A673 (cell line): ENCODE results near the gene TBRG4. TPM values are rescaled to one million over a fixed set of nuclear protein-coding genes. Genes with fewer than 3 reads are reported as not detected.

Source experiments
- BruUV-seq: library from RNA; stranded (reverse); fragments of 400-500 nt; replicated peaks from 2 replicates; lab custom pipeline; 2021; lab: Mats Ljungman, UMichigan
- CTCF ChIA-PET: fragments of 300-600 bp; sonication (Branson Sonifier 250); formaldehyde crosslinking; loops from one replicate; lab custom pipeline; 2022; ENCODE audit warnings: antibody characterized with exemption; lab: Charles Lee
- POLR2A ChIA-PET: fragments of 300-600 bp; sonication (Branson Sonifier 250); formaldehyde crosslinking; loops from one replicate; lab custom pipeline; 2022; ENCODE audit warnings: antibody characterized with exemption; ENCODE audit not compliant: low non-redundant PET; lab: Charles Lee
- DNase-seq: peaks from one replicate; pipeline ENCODE4 v3.0.0-alpha.2; 2015; ENCODE audit warnings: low spot score
- H3K27ac ChIP-seq: fragments of 200-600 bp; sonication (generic); 2 replicates; pipeline ENCODE4 v1.5.1; 2016; ENCODE audit warnings: mixed run types, low read depth, mild to moderate bottlenecking, mixed read lengths, antibody characterized with exemption, low read length; ENCODE audit not compliant: poor library complexity, severe bottlenecking
- H3K27me3 ChIP-seq: fragments of 200-600 bp; sonication (generic); replicated peaks from 2 replicates; pipeline ENCODE4 v1.6.1; 2017; ENCODE audit warnings: mixed run types, low read depth, mild to moderate bottlenecking, mixed read lengths, antibody characterized with exemption, low read length; ENCODE audit not compliant: insufficient read depth, poor library complexity
- H3K36me3 ChIP-seq: fragments of 200-600 bp; sonication (generic); 2 replicates; pipeline ENCODE4 v1.6.1; 2016; ENCODE audit warnings: mixed run types, mild to moderate bottlenecking, mixed read lengths, antibody characterized with exemption, low read length; ENCODE audit not compliant: insufficient read depth, poor library complexity, severe bottlenecking
- H3K4me1 ChIP-seq: fragments of 200-600 bp; sonication (generic); 2 replicates; pipeline ENCODE4 v1.6.1; 2017; ENCODE audit warnings: mixed run types, mild to moderate bottlenecking, mixed read lengths, antibody characterized with exemption, low read length; ENCODE audit not compliant: insufficient read depth, poor library complexity, severe bottlenecking
- H3K4me3 ChIP-seq: fragments of 200-600 bp; sonication (generic); 2 replicates; pipeline ENCODE4 v1.5.1; 2016; ENCODE audit warnings: low read depth, mixed run types, mild to moderate bottlenecking, mixed read lengths, low read length; ENCODE audit not compliant: poor library complexity, severe bottlenecking
- H3K9me3 ChIP-seq: fragments of 200-600 bp; sonication (generic); 2 replicates; pipeline ENCODE4 v1.6.1; 2016; ENCODE audit warnings: mixed run types, low read depth, mild to moderate bottlenecking, mixed read lengths, antibody characterized with exemption, low read length; ENCODE audit not compliant: poor library complexity, severe bottlenecking
- CTCF ChIP-seq: fragments of 300-800, 200-600 bp; sonication (generic); conservative IDR thresholded peaks from 2 replicates; pipeline ENCODE4 v1.5.1; 2017; ENCODE audit warnings: low read depth, mild to moderate bottlenecking, antibody characterized with exemption, low read length, moderate library complexity, mixed read lengths
- EZH2 ChIP-seq: fragments of 200-600 bp; sonication (generic); IDR thresholded peaks from 2 replicates; pipeline ENCODE4 v1.6.1; 2017; ENCODE audit warnings: borderline replicate concordance, low read depth, mild to moderate bottlenecking, mixed read lengths, antibody characterized with exemption, low read length; ENCODE audit not compliant: poor library complexity, severe bottlenecking
- intact Hi-C: fragments of 100-400 bp; cut with micrococcal nuclease; formaldehyde crosslinking; loops from one replicate; pipeline ENCODE4 v1.10.0; 2022; ENCODE audit not compliant: unreplicated experiment
- total RNA-seq: library from RNA; stranded (reverse); gene quantifications from 2 replicates; pipeline ENCODE4 v1.2.3, GENCODE V29; 2021

TBRG4 gene
- total RNA-seq, 1 experiment from 2014 or later, result 136 TPM

GRCh38 chr7:45084901-45085618 is 26.4 kb downstream of the TBRG4 start:
- DNase-seq, result no peak
- H3K4me3 ChIP-seq, result no peak overlapping the region
- intact Hi-C loops, result no loop called here
- POLR2A ChIA-PET, result no interaction called here
- no peak for TF ChIP-seq EZH2
- TF ChIP-seq CTCF, result no peak
- no peaks in the 10 kb centered on the region for H3K27me3 ChIP-seq
- H3K27ac ChIP-seq, result no peak overlapping the region
- H3K4me1 ChIP-seq, result no peaks in the 10 kb centered on the region
- H3K36me3 ChIP-seq, result no peaks in the 10 kb centered on the region
- no peaks in the 10 kb centered on the region for H3K9me3 ChIP-seq
- CTCF ChIA-PET, result no interaction called here
- BruUV-seq, result no TSS peak

GRCh38 chr7:45084336-45084735 is 27.2 kb downstream of the TBRG4 start:
- intact Hi-C loops, result no loop called here
- POLR2A ChIA-PET, result no interaction called here
- no TSS peak for BruUV-seq
- H3K27me3 ChIP-seq, result no peaks in the 10 kb centered on the region
- CTCF ChIA-PET, result no interaction called here
- H3K36me3 ChIP-seq, result no peaks in the 10 kb centered on the region
- H3K27ac ChIP-seq, result no peak overlapping the region
- TF ChIP-seq CTCF (no peak), EZH2 (no peak)
- no peak for DNase-seq
- no peaks in the 10 kb centered on the region for H3K4me1 ChIP-seq
- H3K9me3 ChIP-seq, result no peaks in the 10 kb centered on the region
- H3K4me3 ChIP-seq, result no peak overlapping the region

- H3K27me3 ChIP-seq, result no peaks in the 10 kb centered on the region
- no peak for DNase-seq
- no peaks in the 10 kb centered on the region for H3K36me3 ChIP-seq
- intact Hi-C loops, result no loop called here
- BruUV-seq, result no TSS peak
- TF ChIP-seq EZH2 (no peak), CTCF (no peak)
- no peaks in the 10 kb centered on the region for H3K4me1 ChIP-seq
- POLR2A ChIA-PET, result no interaction called here
- CTCF ChIA-PET, result no interaction called here
- H3K9me3 ChIP-seq, result no peaks in the 10 kb centered on the region
- no peak overlapping the region for H3K27ac ChIP-seq
- no peak overlapping the region for H3K4me3 ChIP-seq
These were observed 28.6 kb downstream of the TBRG4 start for GRCh38 chr7:45082831-45083331.
